HUES48 (cell line): Measurements from ENCODE around the gene ZNF268.
"Not testable (repeated sequence)": the region's sequence is repeated elsewhere in the genome, so short reads cannot be mapped to it uniquely, and the experiment has no call there.

ENCODE experiments used
- H3K27ac ChIP-seq: one replicate; pipeline ENCODE4 v1.7.0; 2013; ENCODE audit warnings: low read depth, low read length, inconsistent platforms
- H3K27me3 ChIP-seq: 2 replicates; pipeline ENCODE4 v1.6.1; 2013; ENCODE audit warnings: mild to moderate bottlenecking, low read length; ENCODE audit not compliant: control insufficient read depth, insufficient read depth
- H3K36me3 ChIP-seq: 2 replicates; pipeline ENCODE4 v1.6.1; 2013; ENCODE audit warnings: low read length; ENCODE audit not compliant: control insufficient read depth, insufficient read depth
- H3K4me1 ChIP-seq: 2 replicates; pipeline ENCODE4 v1.6.1; 2013; ENCODE audit warnings: mild to moderate bottlenecking, low read length; ENCODE audit not compliant: control insufficient read depth, insufficient read depth
- H3K4me3 ChIP-seq: 2 replicates; pipeline ENCODE4 v1.5.1; 2013; ENCODE audit warnings: mild to moderate bottlenecking, low read depth, low read length
- H3K9ac ChIP-seq: 2 replicates; pipeline ENCODE4 v1.6.1; 2013; ENCODE audit warnings: mild to moderate bottlenecking, low read depth, low read length, moderate library complexity
- H3K9me3 ChIP-seq: 2 replicates; pipeline ENCODE4 v1.6.1; 2013; ENCODE audit warnings: low read length; ENCODE audit not compliant: control insufficient read depth, insufficient read depth

The ZNF268 gene

DNA sequence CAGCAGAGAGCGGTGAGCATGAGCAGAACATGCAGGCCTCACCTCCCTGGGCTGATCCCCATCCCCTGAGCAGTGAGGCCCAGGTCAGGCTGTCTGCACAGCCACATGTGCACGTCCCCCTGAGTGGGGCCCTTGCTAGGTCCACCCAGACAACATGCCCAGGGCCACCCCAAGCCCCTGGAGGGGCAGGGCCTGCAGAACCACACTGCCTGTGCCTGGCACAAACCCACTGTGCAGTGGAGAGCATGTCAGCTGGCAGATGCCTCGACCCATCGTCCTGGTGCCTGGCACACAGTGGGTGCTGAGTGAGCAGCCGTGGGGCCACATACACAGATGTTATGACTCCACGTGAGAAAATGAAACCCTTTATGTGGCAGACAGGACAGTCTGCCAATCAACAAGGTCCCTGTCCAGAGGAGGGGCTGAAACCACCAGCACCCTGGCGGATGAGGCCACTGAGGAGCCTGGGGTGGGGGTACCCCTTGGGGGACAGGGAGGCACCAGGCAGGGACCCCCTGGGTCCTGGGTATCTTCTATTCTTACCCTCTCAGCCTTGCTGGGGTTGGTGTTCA is 46.1 kb downstream of the ZNF268 start:
- Histone ChIP-seq H3K36me3 (no peaks in the 10 kb centered on the region), H3K27me3 (no peaks in the 10 kb centered on the region), H3K9me3 (peaks cover 91% of the 10 kb centered on the region), H3K27ac (no peak overlapping the region), H3K4me3 (no peak overlapping the region), H3K9ac (no peak overlapping the region), H3K4me1 (no peaks in the 10 kb centered on the region)

DNA sequence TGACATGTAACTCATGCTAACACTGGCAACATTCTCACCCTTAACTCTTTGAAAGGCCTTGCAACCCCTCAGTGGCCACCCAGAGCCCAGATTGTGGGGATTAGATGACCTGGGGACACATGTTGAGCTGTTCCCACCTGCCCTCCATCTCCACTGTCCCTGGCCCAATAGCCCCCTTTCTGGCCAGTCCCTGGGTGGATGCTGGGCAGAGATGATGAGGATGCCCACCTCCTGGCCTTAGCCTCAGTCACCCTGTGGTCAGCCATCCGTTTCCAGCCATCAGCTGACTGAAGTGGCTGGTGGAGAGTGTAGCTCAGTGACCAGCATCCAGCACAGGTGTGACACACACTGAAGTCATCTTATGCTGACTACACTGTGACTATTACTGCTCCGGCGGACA is 49.7 kb downstream of the ZNF268 start:
- H3K9ac ChIP-seq = no peak overlapping the region
- H3K36me3 ChIP-seq = no peaks in the 10 kb centered on the region
- H3K9me3 ChIP-seq = peaks cover 92% of the 10 kb centered on the region
- no peak overlapping the region for H3K4me3 ChIP-seq
- H3K27me3 ChIP-seq = no peaks in the 10 kb centered on the region
- no peak overlapping the region for H3K27ac ChIP-seq
- H3K4me1 ChIP-seq = no peaks in the 10 kb centered on the region

DNA sequence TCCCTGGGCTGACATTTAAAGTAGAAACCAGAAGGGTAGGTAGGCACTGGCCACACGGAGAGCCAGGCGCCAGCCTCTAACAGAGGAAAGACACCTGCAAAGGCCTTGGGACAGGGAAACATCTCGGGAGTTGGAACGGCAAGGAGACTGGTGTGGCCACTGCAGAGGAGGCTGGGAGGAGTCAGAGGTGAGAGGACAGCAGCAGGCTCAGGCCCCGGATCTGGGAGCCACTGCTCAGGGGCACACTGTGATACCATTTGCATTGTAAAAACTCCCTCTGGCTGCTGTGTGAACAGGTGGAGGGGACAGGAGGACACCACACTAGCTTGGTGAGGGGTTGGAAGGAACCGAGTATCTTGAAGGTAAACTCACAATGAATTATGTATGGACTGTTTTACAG is 51.7 kb downstream of the ZNF268 start:
- Histone ChIP-seq H3K27me3 (no peaks in the 10 kb centered on the region), H3K9me3 (peaks cover 85% of the 10 kb centered on the region)

DNA sequence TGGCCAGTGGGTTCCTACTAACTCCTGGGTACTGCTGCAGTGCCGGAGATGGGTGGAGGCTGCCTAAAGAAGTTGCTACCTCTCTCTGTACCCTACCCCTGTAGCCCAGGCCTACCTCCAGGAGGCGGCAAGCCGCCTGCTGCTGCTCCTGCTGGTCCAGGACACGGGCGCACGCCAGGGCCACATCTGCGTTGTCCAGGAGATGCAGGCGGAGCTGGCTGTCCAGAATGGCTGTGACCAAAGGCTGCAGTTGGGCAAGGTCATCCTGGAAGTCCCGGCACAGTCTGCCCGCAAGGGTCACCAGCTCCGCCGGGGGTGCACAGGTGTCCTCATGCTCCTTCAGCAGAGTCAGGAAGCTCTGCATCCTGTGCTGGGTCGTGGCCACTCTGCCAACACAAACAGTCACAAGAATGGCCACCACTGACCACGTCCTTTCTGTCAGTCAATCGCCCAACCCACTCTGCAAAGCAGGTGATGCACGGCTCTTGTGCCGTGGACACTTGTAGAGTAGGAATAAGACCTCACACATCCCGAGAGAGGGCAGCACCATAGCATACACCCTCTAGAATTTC is 52.8 kb downstream of the ZNF268 start:
- Histone ChIP-seq H3K9ac (no peak overlapping the region), H3K36me3 (no peaks in the 10 kb centered on the region), H3K27me3 (no peaks in the 10 kb centered on the region), H3K4me3 (no peak overlapping the region), H3K27ac (no peak overlapping the region), H3K9me3 (peaks cover 82% of the 10 kb centered on the region), H3K4me1 (no peaks in the 10 kb centered on the region)

More for the DNA sequence above, 51.7 kb downstream of the ZNF268 start:
- no peak overlapping the region for H3K9ac ChIP-seq
- H3K36me3 ChIP-seq = no peaks in the 10 kb centered on the region
- no peaks in the 10 kb centered on the region for H3K4me1 ChIP-seq
- no peak overlapping the region for H3K4me3 ChIP-seq
- no peak overlapping the region for H3K27ac ChIP-seq

DNA sequence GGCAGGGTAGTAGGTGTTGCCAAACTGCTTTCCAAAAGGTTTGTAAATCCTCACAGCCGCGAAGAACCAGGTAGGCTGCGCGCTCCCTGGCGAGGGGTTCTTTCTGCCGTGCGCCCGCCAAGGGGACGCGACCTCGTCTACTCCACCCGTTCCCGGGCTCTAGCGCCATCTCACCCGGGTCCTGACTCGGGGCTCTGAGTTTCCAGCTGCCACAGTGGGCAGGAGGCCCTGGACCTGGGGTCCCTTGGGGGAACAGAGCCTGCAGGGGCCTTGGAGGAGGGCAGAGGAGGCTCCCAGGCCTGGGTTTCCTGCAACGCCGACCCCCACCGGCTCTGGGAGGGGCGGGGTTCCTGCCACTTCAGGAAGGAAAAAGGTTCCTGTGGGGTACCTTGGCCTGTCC is 53.7 kb downstream of the ZNF268 start:
- H3K27me3 ChIP-seq = no peaks in the 10 kb centered on the region
- no peak overlapping the region for H3K27ac ChIP-seq
- H3K36me3 ChIP-seq = no peaks in the 10 kb centered on the region
- peaks cover 82% of the 10 kb centered on the region for H3K9me3 ChIP-seq
- no peaks in the 10 kb centered on the region for H3K4me1 ChIP-seq
- H3K9ac ChIP-seq = no peak overlapping the region
- H3K4me3 ChIP-seq = no peak overlapping the region

DNA sequence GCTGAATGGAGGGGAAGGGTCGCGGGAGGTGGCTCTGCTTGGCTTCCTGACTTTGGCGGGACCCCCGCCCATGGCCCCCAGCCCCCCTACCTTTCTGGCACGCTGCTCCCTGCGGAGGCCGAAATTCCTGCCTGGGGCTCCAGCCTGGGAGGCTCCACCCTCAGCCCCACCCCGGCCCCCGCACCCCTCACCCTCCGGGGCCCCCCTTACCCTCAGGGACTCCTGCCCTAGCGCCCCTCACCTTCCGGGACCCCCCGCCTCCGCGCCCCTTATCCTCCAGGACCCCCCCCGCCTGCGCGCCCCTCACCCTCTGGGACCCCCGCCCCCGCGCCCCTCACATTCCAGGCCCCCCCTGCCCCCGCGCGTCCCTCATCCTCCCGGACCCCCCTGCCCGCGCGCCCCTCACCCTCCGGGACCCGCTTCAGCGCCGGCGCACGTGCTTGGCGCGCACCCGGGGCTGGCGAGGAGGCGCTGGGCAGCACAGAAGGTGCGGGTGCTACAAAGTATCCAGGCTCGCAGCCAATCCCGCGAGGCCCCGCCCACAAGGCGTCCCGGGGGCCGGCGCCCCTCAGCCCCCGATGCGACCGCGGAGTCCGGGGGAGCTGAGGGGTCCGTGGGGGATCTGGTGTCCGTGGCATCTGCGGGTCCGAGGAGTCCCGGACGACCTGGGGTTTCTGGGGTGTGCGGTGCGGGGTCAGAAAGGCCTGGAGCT is 54.3 kb downstream of the ZNF268 start, which contains the start of gene ANHX:
TSS of gene ANHX (minus strand) at position 477 of the 712 bp plus-strand sequence. CDS start 1,521 bp downstream, outside the sequence.
- Histone ChIP-seq H3K4me3 (no peak within 1 kb of the TSS), H3K4me1 (no peaks in the 10 kb centered on the region), H3K27ac (no peak within 1 kb of the TSS), H3K9ac (no peak within 1 kb of the TSS), H3K27me3 (no peaks in the 10 kb centered on the region), H3K36me3 (no peaks in the 10 kb centered on the region), H3K9me3 (peaks cover 81% of the 10 kb centered on the region)

DNA sequence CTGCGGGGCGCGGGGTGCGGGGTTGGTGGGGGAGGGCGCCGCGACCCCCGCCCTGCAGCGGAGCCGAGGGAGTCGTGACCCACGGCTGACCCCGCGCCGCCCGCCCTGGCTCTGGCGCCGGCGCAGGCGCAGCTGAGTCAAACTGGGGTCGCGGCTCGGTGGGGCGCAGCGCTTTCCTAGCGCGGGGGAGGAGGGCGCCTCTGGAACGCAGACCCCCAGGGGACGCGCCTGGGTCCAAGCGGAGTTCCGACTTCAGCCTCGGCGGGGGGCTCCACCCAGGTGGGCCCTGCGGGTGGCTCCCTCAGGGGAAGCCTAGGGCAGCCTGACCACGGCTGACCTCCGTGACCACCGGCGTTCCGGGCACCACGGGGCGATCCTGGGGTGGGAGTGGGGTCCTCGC is 54.8 kb downstream of the ZNF268 start:
- Histone ChIP-seq H3K9ac (no peak overlapping the region), H3K4me1 (no peaks in the 10 kb centered on the region), H3K27ac (no peak overlapping the region), H3K4me3 (no peak overlapping the region), H3K27me3 (no peaks in the 10 kb centered on the region), H3K36me3 (no peaks in the 10 kb centered on the region), H3K9me3 (peaks cover 80% of the 10 kb centered on the region)

DNA sequence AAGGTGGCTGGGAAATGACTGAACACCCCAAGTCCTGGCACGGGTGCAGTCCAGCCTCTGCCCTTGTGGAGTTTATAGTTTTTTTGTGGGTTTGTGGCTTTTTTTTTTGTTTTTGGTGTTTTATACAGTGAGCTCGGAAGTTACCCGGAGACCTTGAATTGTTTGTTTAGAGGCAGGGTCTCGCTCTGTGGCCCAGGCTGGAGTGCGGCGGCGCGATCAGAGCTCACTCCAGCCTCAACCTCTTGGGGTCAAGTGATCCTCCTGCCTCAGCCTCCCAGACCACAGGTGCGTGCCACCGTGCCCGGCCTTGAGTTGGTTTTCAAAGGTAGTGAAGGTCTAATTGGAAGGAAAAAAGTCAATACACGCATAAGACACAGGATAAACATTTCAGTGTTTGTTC is 55.3 kb downstream of the ZNF268 start:
- H3K9me3 ChIP-seq = peaks cover 80% of the 10 kb centered on the region
- no peak overlapping the region for H3K27ac ChIP-seq
- no peaks in the 10 kb centered on the region for H3K36me3 ChIP-seq

DNA sequence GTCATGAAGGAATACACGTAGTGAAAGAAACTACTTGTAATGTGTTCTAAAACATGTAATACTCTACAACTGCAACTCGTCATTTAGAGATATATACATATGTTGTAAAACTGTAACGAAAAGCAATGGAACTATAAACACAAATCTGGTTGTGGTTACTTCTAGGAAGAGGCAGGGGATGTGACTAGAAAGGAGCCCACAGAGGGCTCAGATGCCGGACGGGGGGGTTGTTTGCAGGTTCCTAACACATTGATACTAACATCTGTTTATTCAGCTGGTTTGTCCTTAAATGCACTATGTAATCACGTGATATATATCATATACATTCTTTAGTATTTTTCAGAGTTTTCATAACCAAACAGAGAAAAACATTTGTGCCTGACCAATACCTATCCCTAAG is 70.4 kb downstream of the ZNF268 start:
- Histone ChIP-seq H3K36me3 (no peaks in the 10 kb centered on the region), H3K9me3 (peaks cover 42% of the 10 kb centered on the region), H3K27me3 (no peaks in the 10 kb centered on the region), H3K27ac (no peak overlapping the region), H3K4me1 (no peaks in the 10 kb centered on the region), H3K9ac (no peak overlapping the region), H3K4me3 (no peak overlapping the region)

More for the DNA sequence above, 55.3 kb downstream of the ZNF268 start:
- H3K27me3 ChIP-seq = no peaks in the 10 kb centered on the region
- no peak overlapping the region for H3K4me3 ChIP-seq
- no peaks in the 10 kb centered on the region for H3K4me1 ChIP-seq
- H3K9ac ChIP-seq = no peak overlapping the region

DNA sequence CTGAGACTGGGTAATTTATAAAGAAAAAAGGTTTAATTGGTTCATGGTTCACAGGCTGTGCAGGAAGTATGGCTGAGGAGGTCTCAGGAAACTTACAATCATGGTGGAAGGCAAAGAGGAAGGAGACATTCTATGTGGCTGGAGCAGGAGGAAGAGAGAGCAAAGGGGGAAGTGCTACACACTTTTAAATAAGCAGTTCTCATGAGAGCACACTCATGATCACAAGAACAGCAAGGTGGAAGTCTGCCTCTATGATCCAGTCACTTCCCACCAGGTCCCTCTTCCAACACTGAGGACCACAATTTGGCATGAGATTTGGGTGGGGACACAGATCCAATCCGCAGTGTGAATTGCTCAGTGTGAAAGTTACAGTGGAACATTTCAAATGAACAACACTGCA is 74.5 kb downstream of the ZNF268 start:
- not testable (repeated sequence) for H3K4me1 ChIP-seq, H3K27ac ChIP-seq, H3K27me3 ChIP-seq, H3K36me3 ChIP-seq, H3K4me3 ChIP-seq, H3K9ac ChIP-seq
- H3K9me3 ChIP-seq = peaks cover 46% of the 10 kb centered on the region

DNA sequence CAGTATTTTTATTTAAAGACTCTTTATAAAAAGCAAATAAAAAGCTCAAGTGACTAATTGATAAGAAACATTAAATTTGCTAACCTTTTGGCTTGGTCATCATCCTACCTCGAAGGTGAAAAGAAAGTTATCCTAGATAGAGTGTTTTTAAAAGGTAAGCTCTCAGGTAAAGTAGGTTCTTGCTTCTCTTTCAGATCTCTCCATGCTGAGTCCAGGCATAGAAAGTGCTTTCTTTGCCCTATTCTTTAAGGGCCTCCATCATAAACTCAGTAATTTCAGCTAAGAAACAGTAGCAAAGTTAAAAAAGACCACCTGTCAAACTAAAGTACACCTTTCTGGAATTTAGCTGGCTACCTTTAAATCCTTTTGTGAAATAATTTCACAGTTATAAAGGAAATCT is 75.0 kb downstream of the ZNF268 start:
- Histone ChIP-seq H3K4me3 (no peak overlapping the region), H3K9ac (no peak overlapping the region), H3K9me3 (peaks cover 43% of the 10 kb centered on the region), H3K4me1 (no peaks in the 10 kb centered on the region), H3K27ac (no peak overlapping the region), H3K36me3 (no peaks in the 10 kb centered on the region), H3K27me3 (no peaks in the 10 kb centered on the region)
